ENCODE data around the gene SNUPN.

Gene SNUPN

GRCh38 chr15:75639709-75640482 is 14.4 kb upstream of the SNUPN start, which contains the start of gene IMP3:
Gene IMP3, minus strand, starts transcription at chr15:75640224. Its CDS starts 56 bp downstream, at chr15:75640168.
- peak within 1 kb of the TSS; percentile 69 for H3K27ac ChIP-seq (ENCODE audit: low read length)
- H3K27me3 ChIP-seq (replicated peaks; ENCODE audit: insufficient read depth, low read length) = peaks cover 4% of the 10 kb centered on the region; the same call in 1 of the 2 replicates
- peak; percentile 98 for DNase-seq
- H3K9ac ChIP-seq (ENCODE audit: low read length) = peak within 1 kb of the TSS; percentile 86
- TF ChIP-seq EZH2phosphoT487 (IDR thresholded peaks at IDR 0.05; ENCODE audit: low read length) (no peak), CTCF (IDR thresholded peaks at IDR 0.05; ENCODE audit: low read length) (no peak)
- peak within 1 kb of the TSS; percentile 94 for H3K4me3 ChIP-seq (ENCODE audit: low read length)
- peak within 1 kb of the TSS; percentile 63 for H2AFZ ChIP-seq (ENCODE audit: low read length)
- H3F3A ChIP-seq (ENCODE audit: insufficient read depth, low read length) = peaks cover 9% of the 10 kb centered on the region; the same call in 1 of the 2 replicates
- H3K4me2 ChIP-seq (ENCODE audit: low read depth, low read length) = peak within 1 kb of the TSS; percentile 77
- H4K20me1 ChIP-seq (ENCODE audit: insufficient read depth, low read length) = no peaks in the 10 kb centered on the region
- no peaks in the 10 kb centered on the region for H3K9me2 ChIP-seq (replicated peaks; ENCODE audit: insufficient read depth, low read length)
- peaks cover 29% of the 10 kb centered on the region for H3K79me2 ChIP-seq (ENCODE audit: low read length)
- H3K9me3 ChIP-seq (replicated peaks; ENCODE audit: insufficient read depth, low read length) = no peaks in the 10 kb centered on the region
- H3K4me1 ChIP-seq (ENCODE audit: low read length) = no peaks in the 10 kb centered on the region
- H3K36me3 ChIP-seq (replicated peaks; ENCODE audit: insufficient read depth, low read length) = no peaks in the 10 kb centered on the region

- Histone ChIP-seq H3K27me3 (replicated peaks; ENCODE audit: insufficient read depth, low read length) (peaks cover 2% of the 10 kb centered on the region; the same call in 1 of the 2 replicates), H3K4me3 (ENCODE audit: low read length) (peak overlapping the region; percentile 94), H3K9ac (ENCODE audit: low read length) (peak overlapping the region; percentile 86), H3K9me3 (replicated peaks; ENCODE audit: insufficient read depth, low read length) (no peaks in the 10 kb centered on the region), H3F3A (ENCODE audit: insufficient read depth, low read length) (peaks cover 9% of the 10 kb centered on the region; the same call in 1 of the 2 replicates), H3K27ac (ENCODE audit: low read length) (peak overlapping the region; percentile 69; the same call in 1 of the 2 replicates), H3K79me2 (ENCODE audit: low read length) (peaks cover 29% of the 10 kb centered on the region), H3K9me2 (replicated peaks; ENCODE audit: insufficient read depth, low read length) (no peaks in the 10 kb centered on the region), H2AFZ (ENCODE audit: low read length) (peak overlapping the region; percentile 63), H3K36me3 (replicated peaks; ENCODE audit: insufficient read depth, low read length) (no peaks in the 10 kb centered on the region), H3K4me1 (ENCODE audit: low read length) (no peaks in the 10 kb centered on the region), H4K20me1 (ENCODE audit: insufficient read depth, low read length) (no peaks in the 10 kb centered on the region), H3K4me2 (ENCODE audit: low read depth, low read length) (peak overlapping the region; percentile 77)
- TF ChIP-seq EZH2phosphoT487 (IDR thresholded peaks at IDR 0.05; ENCODE audit: low read length) (no peak), CTCF (IDR thresholded peaks at IDR 0.05; ENCODE audit: low read length) (no peak)
- DNase-seq = no peak
These were observed 13.7 kb upstream of the SNUPN start for GRCh38 chr15:75639191-75639708.

GRCh38 chr15:75637245-75638009 is 11.9 kb upstream of the SNUPN start:
- Histone ChIP-seq H4K20me1 (ENCODE audit: insufficient read depth, low read length) (no peaks in the 10 kb centered on the region), H3K27ac (ENCODE audit: low read length) (no peak overlapping the region), H3K9ac (ENCODE audit: low read length) (no peak overlapping the region), H3K9me2 (replicated peaks; ENCODE audit: insufficient read depth, low read length) (no peaks in the 10 kb centered on the region), H3K27me3 (replicated peaks; ENCODE audit: insufficient read depth, low read length) (no peaks in the 10 kb centered on the region), H3K4me3 (ENCODE audit: low read length) (no peak overlapping the region), H3F3A (ENCODE audit: insufficient read depth, low read length) (peaks cover 9% of the 10 kb centered on the region; the same call in 1 of the 2 replicates), H3K4me2 (ENCODE audit: low read depth, low read length) (no peak overlapping the region), H3K4me1 (ENCODE audit: low read length) (no peaks in the 10 kb centered on the region), H3K36me3 (replicated peaks; ENCODE audit: insufficient read depth, low read length) (no peaks in the 10 kb centered on the region), H3K9me3 (replicated peaks; ENCODE audit: insufficient read depth, low read length) (no peaks in the 10 kb centered on the region), H3K79me2 (ENCODE audit: low read length) (peaks cover 29% of the 10 kb centered on the region), H2AFZ (ENCODE audit: low read length) (no peak overlapping the region)
- no peak for DNase-seq
- TF ChIP-seq EZH2 (optimal IDR thresholded peaks at IDR 0.05; ENCODE audit: low read depth, low read length) (no peak), EZH2phosphoT487 (IDR thresholded peaks at IDR 0.05; ENCODE audit: low read length) (no peak), CTCF (IDR thresholded peaks at IDR 0.05; ENCODE audit: low read length) (no peak)
